Measurements from ENCODE around the gene MCRS1. TPM values are rescaled to one million over a fixed set of nuclear protein-coding genes. Genes with fewer than 3 reads are reported as not detected.
"Not testable (repeated sequence)": the region's sequence is repeated elsewhere in the genome, so short reads cannot be mapped to it uniquely, and the experiment has no call there.

MCRS1 gene
- total RNA-seq, 4 donors from 2014 or later, result 31.2 to 57.2 (median 33.1) TPM

DNA sequence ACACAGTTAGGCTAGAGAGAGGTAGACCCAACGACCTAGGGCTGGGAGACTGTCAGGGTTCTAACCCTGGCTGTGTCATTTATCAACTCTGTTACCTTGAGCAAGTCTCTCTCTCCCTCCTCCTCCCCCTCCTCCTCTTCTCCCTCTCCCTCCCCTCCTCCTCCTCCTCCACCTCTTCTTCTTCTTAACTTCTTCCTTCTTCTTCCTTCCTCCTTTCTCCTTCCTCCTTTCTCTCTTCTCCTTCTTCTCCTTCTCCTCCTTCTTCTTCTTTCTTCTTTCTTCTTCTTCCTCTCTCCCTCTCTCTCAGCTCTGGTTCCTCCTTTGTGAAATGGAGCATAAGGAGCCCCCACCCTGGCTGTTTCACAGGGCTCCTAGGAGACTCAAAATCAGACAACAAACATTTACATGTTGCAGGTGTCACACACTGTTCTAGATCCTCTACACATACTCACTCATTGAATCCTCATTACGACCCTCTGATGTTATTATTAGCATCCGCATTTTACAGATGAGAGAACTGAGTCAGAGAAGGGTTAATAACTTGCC lies 31.3 kb downstream of the MCRS1 start:
- TF ChIP-seq, protein P1, sequence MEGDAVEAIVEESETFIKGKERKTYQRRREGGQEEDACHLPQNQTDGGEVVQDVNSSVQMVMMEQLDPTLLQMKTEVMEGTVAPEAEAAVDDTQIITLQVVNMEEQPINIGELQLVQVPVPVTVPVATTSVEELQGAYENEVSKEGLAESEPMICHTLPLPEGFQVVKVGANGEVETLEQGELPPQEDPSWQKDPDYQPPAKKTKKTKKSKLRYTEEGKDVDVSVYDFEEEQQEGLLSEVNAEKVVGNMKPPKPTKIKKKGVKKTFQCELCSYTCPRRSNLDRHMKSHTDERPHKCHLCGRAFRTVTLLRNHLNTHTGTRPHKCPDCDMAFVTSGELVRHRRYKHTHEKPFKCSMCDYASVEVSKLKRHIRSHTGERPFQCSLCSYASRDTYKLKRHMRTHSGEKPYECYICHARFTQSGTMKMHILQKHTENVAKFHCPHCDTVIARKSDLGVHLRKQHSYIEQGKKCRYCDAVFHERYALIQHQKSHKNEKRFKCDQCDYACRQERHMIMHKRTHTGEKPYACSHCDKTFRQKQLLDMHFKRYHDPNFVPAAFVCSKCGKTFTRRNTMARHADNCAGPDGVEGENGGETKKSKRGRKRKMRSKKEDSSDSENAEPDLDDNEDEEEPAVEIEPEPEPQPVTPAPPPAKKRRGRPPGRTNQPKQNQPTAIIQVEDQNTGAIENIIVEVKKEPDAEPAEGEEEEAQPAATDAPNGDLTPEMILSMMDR (IDR thresholded peaks at IDR 0.05), result no peak
- no peak for ATAC-seq (ENCODE audit: low FRiP score)
- no peak for DNase-seq (ENCODE audit: low spot score)

- TF ChIP-seq, protein P1 (IDR thresholded peaks at IDR 0.05), result no peak
- ATAC-seq (ENCODE audit: low FRiP score), result no peak
- no peak for DNase-seq (ENCODE audit: low spot score)
Measured at GRCh38 chr12:49535921-49536525, 31.9 kb downstream of the MCRS1 start.

DNA sequence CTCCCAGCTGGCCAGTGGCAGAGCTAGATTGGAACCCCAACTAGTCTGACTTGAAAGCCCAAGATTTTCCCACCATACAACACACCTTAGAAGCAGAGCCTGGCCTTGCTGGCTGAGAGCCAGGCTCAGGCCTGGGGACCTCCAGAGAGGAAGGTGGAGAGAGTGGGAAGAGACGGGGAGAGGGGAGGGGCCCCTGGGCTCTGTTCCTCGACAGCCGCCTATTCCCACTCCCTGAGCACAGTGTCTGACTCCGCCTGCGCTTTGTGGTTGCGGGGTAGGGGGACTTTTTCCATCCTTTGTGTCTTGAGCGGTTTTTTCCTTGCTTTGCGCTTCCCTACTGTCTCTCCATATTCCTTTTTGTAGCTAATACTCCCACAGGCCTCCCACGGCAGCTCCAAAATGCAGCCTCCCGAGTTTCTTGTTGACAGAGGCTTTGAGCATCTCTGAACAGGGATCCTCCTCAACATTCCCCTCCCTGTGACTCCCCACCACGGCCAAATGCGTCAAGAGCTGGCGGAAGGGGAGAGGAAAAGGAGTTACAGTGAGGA lies 33.1 kb downstream of the MCRS1 start:
- TF ChIP-seq, protein P1 (IDR thresholded peaks at IDR 0.05), result no peak

DNA sequence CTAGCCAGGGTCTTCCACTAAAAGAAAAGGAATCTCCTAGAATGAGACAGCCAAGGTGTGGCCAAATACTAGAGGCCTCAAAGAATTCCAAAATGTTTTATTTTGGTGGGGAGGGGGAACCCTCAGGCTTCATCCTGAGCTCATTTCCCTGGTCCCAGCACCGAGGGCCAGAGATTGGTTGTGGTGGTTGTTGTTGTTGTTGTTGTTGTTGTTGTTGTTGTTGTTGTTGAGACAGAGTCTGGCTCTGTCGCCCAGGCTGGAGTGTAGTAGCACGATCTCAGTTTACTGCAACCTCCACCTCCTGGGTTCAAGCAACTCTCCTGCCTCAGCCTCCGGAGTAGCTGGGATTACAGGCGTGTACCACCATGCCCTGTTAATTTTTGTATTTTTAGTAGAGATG lies 33.8 kb downstream of the MCRS1 start:
- not testable (repeated sequence) for DNase-seq (ENCODE audit: low spot score)

More for the DNA sequence above, 33.1 kb downstream of the MCRS1 start:
- ATAC-seq (ENCODE audit: low FRiP score), result no peak
- no peak for DNase-seq (ENCODE audit: low spot score)

DNA sequence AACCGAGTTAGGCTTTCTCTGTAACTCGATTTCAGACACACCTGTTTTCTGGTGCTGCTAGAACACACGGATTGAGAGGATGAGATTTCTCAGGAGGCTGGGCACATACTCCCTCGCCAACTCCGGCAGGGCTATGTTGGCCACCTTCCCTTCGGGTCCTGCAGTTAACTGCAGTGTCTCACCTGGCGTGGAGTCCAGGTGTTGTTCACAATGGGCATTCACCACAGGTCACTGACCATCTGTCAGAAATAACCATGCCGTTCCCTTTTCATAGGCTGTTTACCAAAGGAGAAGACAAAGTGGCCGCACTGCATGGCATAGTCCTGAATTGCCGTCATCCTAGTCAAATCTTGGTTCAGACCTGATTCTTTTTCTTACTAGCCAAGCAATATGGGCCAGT lies 34.6 kb downstream of the MCRS1 start:
- no peak for DNase-seq (ENCODE audit: low spot score)
- ATAC-seq (ENCODE audit: low FRiP score), result no peak
- TF ChIP-seq, protein P1 (IDR thresholded peaks at IDR 0.05), result no peak

More for the DNA sequence above, 33.8 kb downstream of the MCRS1 start:
- ATAC-seq (ENCODE audit: low FRiP score), result not testable (repeated sequence)

DNA sequence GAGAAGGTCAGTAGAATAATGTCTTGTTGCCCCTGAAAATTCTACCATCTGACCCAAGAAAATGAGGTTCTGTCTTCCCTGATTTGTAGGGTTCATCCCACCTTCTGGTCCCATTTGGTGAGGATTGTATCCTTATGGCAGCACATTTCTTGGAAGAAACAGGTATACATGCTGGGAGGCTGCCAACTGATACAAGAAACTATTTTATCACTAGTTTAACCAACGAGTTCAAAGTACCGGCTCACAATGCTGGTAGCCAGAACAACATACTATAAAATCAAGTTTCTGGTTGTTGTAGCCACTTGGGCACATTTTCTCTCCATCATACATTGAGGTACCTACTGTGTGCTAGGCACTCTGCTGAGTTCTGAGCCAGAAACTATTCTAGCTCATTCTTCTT lies 36.2 kb downstream of the MCRS1 start:
- no peak for DNase-seq (ENCODE audit: low spot score)
- TF ChIP-seq, protein P1 (IDR thresholded peaks at IDR 0.05), result no peak
- no peak for ATAC-seq (ENCODE audit: low FRiP score)

DNA sequence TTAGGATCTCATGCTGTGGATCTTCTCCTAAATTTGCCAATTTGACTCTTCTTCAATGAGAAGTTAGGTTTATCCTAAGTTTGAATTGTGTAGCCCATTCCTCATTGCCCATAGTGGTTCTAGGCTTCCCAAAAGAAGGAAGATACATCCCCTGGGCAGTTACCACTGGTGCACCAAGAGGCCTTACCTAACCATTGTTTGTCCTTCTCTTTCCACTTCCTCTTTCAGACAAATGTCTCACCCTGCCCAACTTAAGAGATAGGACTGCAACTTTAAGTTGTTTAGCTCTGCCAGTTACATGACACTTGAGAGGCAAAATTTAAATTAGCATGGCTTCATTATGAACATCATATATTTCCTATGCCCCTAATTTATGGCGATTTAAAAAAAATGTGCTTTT lies 38.5 kb downstream of the MCRS1 start:
- ATAC-seq (ENCODE audit: low FRiP score), result no peak
- TF ChIP-seq, protein P1 (IDR thresholded peaks at IDR 0.05), result no peak
- DNase-seq (ENCODE audit: low spot score), result no peak

All from omental fat pad (tissue), 4 donors.